Suppressor macrophage treated with lipopolysaccharide for 1 hour (primary cell): ENCODE measurements around the gene EEF1E1.

Experiments used
- DNase-seq, 3 donors: peaks; one replicate each; pipeline ENCODE4 v3.0.0-alpha.2; 2020 to 2022

EEF1E1 gene

GRCh38 chr6:8087870-8088754 lies 14.2 kb downstream of the EEF1E1 start:
- DNase-seq = peak; percentile 49 to 57 (median 52)

DNA sequence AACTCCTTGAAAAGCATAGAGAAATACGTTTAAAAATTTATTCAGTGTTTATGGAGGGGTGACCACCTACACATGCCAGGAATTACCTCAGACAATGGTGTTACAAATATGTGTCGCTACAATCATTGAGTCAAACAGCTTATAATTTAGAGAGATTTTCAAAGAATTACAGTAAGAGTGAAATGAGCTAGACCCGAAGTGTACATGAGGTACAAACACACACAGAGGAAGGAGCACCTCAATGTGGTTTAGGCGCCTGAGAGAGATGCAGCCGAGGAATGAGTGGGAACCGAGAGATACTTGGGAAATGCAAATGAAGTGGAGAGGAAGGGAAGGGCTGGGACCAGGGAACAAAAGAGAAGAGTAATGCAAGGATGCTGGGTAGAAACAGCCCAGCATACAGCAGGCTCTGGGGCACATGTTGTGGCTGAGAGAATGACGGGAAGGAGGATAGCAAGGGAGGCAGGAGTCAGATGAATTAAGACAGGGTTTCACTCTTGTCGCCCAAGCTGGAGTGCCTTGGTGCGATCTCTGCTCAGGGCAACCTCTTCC lies 15.5 kb downstream of the EEF1E1 start:
- no peak for DNase-seq

DNA sequence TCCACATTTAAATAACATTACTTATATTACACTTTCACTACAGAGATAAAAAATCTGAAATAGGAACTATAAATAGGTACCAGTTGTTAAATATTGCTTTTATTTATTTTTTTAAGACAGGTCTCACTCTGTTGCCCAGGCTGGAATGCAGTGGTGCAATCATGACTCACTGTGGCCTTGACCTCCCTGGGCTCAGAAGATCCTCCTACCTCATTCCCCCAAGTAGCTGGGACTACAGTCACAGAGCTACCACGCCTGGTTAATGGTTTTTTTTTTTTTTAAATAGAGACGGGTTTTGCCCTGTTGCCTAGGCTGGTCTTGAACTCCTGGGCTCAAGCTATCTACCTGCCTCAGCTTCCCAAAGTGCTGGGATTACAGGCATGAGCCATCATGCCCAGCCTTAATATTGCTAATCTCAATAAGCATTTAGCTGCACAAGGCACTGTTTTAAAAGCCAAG lies 17.3 kb downstream of the EEF1E1 start:
- peak; percentile 74 to 82 (median 77) for DNase-seq

DNA sequence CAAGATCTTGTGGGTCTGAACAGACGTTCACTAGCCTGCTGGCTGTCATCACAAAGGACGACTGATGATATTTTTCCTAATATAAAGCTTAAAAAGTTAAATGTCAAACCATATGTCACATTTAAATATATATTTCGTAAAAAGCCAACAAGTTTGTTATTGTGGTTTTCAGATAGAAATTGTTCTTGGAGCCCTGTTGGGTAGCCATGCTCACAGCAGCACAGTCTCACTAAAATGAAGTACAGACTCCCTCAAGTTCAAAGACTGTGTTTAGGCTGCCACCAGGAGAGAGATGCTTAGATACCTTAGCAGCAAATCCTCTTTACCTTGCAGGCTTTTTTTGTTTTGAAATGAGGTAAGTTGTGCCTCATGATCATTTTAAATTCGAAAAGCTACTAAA lies 17.8 kb downstream of the EEF1E1 start:
- no peak for DNase-seq

DNA sequence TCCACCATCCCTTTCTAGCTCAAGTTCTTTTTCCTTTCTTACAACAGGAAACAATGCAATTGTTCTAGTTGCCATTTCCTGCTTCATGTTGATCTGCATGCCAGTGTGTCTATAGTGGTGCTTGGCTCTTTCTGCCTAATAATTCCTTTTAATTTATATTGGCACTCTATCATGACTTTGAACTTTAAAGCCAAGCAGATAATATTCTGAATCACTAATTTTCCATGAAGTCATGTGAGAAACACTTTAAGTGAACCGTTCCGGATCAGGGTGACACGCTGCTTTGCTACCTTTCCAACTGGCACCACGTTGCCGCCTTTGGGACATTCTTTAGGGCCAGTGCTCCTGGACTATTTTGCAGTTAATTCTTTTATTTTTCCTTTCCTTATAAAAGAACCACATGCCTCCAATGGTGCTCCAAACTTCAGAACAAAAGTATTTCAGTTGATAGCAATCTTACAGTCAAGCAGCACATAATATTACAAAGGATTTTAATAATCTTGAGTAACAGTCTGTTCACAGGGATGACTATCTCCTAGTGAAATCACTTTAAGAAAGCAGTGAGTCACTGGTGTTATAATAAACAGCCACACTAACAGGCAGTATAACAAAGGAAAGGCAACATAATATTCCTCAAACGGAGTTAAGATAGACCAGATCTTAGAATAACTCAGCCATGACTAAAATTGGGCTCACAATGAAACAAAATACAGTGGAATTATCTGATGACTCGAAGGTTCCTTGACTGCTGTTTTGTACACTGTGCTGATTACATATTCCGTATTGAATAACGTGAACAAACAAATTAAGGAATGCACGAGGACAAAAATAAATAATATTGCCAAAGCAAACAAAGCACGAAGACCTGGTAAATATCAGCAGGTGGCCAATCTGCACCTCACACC lies 19.1 kb downstream of the EEF1E1 start:
- peak; percentile 28 to 80 (median 77) for DNase-seq

- DNase-seq = no peak
These were observed 19.8 kb downstream of the EEF1E1 start for GRCh38 chr6:8082572-8082953.

GRCh38 chr6:8080362-8081151 lies 21.8 kb downstream of the EEF1E1 start:
- peak; percentile 66 to 87 (median 86) for DNase-seq

DNA sequence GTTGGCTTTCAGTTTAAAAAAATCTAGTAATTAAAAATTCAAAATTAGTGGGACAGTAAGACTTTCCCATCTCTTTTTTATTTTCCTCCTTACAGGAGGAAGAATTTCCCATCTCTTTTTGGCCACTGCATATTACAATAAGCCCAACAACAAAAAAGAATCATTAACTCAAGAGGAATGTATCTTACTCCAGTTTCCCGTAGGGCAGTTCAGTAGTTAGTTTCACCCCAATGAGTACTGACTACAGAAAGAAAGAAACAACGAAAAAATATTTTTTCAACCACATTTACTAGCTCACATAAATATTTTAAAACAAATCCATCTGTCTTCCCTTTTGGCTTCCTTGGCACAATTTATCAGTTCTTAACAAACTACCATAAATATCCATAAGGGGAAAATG lies 23.2 kb downstream of the EEF1E1 start:
- DNase-seq = no peak

DNA sequence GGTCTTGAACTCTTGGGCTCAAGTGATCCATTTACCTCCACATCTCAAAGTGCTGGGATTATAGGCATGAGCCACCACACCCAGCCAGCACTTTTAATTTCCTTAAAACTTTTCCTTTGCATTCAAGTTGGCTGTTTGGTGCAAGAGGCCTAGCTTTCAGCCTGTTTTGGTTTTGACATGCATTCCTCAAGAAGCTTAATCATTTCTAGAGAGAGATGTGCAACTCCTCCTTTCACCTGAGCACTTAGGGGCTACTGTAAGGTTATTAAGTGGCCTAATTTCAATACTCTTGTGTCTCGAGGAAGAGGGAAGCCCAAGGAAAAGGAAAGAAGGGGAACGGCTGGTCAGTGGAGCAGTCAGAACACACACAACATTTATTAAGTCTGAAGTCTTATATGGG lies 24.4 kb downstream of the EEF1E1 start:
- DNase-seq = no peak

GRCh38 chr6:8075704-8076103 lies 26.6 kb downstream of the EEF1E1 start:
- no peak for DNase-seq

- DNase-seq = no peak
These were observed 27.2 kb downstream of the EEF1E1 start for GRCh38 chr6:8075185-8075584.

DNA sequence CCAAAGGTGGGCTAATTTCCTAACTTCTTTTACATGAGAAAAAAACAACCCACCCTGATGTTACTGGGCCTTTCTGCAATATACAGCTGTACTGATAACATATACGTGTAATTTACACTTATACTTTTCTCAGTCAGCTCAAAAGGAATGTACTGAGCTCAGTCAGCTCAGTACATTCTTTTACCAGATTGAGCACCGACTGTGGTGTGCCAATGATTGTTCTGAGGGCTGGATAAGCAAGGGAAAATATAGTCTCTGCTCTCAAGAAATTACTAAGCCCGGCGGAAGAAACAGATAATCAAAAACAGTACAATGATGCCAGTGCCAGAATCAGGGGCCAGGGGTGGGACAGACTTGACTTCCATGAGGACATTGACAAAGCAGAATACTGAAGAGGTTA lies 28.1 kb downstream of the EEF1E1 start:
- no peak for DNase-seq

DNA sequence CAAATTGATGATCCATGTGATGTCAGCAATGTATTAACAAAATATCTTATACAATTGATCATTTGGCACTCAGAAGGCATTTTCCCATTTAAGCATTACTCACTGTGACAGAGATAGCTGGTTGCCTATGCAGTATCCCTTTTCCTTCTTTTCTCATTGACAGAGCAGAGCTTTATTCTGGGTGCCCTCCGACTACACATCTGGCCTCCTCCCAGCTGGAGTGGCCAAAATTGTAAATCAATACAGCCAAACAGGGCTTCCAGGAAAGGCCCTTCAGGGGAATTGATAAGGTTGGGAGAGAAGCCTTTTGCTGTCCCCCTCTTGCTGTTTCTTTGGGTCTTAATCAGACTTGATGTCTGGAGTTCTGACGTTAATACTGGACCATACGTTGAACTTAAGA lies 28.6 kb downstream of the EEF1E1 start:
- no peak for DNase-seq

DNA sequence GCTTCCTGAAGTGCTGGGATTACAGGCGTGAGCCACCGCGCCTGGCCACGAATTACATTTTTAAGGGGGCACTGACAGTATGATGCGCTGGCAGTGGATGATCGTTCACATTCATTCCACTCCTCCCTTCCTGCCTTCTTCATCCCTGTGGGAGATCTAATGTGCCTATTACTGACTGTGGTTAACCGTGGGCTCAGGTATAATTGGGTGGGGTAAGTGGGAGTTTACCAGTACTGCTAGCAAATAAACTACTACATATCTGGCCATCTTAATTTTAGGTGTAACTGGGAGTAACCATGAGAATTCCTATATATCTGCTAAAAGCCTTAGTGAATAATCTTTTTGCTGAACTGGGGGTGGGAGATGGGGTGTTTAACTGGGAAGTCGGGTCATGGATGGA lies 31.6 kb downstream of the EEF1E1 start:
- DNase-seq = no peak

GRCh38 chr6:8069631-8070284 lies 32.6 kb downstream of the EEF1E1 start:
- DNase-seq = no peak

DNA sequence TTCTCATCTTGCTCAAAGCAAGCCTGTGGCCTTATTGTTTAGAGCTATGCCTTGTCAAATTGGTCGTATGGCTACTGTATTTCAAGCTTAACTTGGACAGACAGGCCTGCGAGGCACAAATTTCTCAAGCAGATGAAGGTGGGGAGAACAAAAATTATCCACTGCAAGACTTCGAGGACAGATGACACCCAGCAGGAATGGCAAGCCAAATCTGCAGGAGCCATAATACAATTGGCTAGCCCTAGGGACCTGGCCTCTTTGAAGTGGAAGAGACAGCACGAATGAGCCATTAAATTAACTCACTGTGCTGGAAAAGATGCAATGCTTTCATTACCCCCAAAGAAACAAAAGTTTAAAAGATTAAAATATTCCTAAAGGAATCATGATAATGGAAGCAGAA lies 33.2 kb downstream of the EEF1E1 start:
- no peak for DNase-seq

- DNase-seq = no peak
These were observed 36.2 kb downstream of the EEF1E1 start for GRCh38 chr6:8066108-8066507.

- DNase-seq = peak; percentile 40 to 52 (median 49)
These were observed 36.8 kb downstream of the EEF1E1 start for GRCh38 chr6:8065519-8065911.

- no peak for DNase-seq
These were observed 37.5 kb downstream of the EEF1E1 start for GRCh38 chr6:8064638-8065518.

DNA sequence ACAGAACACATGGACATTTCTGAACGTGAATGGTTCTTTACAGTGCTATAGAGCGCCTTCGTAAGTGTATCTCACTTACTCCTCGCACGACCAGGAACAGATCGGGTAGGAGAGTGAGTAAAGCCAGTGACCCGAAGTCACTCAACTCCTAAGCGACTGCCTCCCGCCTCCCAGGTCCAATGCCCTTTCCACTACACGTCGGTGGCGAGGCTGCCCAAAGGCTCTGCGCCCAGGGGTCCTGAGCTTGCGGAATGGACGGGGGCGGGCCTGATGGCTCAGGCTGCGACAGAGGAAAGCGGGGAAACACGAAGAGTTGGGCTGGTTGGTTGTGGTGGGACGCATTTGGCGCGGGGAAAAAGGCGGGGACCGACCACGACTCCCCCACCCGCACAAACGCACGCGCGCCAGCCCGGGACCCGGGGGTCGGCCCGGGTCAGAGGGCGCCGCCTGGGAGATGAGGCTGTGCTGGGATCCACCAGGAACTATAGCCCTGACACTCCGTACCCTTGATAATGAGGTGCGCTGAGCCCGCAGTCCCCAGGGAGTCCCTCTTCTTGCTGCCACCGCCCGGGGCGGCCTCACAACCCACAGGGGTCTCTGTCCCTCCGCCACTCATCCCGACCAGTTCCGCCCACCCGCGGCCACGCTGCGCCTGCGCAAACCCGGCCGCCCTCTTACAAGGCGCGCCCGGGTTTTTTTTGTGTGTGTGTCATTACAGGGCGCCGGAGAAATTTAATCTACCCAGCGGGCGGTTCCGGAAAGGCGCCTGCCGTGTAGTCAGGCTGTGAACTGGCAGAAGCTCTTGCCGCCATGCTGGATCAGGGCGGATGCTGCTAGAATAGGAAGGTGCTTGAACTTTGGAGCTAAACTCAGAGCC lies 38.3 kb downstream of the EEF1E1 start, which contains the start of gene BLOC1S5:
Gene BLOC1S5, minus strand, starts transcription at position 629 of the 877 bp plus-strand sequence. Its CDS starts 13 bp downstream, at position 616.
- DNase-seq = peak; percentile 98 to 99 (median 99)
